ENCODE results near the gene HRK. TPM values are rescaled to one million over a fixed set of nuclear protein-coding genes. Genes with fewer than 3 reads are reported as not detected.

The HRK gene
- total and polyA plus RNA-seq, 9 of the 15 experiments (the other 6 are each of a cell fraction or from before 2014, with no cell fraction given) = 0.01 to 0.05 (median 0.04) TPM; not detected in 6

DNA sequence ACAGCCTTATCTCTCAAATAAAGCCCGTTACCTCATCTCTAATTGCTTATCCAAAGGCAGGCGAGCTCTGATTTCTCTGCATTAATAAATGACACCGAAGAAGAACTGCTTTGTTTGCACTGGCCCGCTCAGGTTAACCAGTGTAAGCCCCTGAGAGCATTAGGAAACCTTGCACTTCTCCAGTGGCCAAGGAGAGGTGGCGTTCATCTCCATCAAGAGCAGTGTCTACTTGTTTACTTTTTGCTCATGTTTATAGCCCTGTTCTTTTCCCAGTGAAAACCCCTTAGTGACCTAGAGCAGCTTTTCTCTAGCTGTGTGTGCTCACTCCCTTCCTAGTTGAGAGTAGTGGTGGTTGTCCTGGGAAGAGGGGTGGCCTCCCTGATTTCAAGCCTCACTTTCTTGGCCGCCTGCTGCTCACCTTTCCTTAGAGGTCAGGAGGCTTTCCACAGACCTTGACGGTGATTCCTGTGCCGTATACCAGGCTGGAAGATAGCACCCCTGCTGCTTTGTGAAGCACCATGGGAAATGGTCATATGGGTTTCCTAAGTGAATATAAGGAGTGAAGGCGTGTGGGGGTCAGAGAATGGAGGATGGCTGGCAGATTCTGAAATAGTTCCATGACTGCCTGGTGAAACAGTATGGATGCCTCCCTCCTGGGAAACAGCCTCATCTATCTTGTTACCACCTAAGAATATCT, 46.2 kb upstream of the HRK start (continued):
- no peak for TF ChIP-seq HMG20A (CRISPR knock-in tag; conservative IDR thresholded peaks at IDR 0.05)

DNA sequence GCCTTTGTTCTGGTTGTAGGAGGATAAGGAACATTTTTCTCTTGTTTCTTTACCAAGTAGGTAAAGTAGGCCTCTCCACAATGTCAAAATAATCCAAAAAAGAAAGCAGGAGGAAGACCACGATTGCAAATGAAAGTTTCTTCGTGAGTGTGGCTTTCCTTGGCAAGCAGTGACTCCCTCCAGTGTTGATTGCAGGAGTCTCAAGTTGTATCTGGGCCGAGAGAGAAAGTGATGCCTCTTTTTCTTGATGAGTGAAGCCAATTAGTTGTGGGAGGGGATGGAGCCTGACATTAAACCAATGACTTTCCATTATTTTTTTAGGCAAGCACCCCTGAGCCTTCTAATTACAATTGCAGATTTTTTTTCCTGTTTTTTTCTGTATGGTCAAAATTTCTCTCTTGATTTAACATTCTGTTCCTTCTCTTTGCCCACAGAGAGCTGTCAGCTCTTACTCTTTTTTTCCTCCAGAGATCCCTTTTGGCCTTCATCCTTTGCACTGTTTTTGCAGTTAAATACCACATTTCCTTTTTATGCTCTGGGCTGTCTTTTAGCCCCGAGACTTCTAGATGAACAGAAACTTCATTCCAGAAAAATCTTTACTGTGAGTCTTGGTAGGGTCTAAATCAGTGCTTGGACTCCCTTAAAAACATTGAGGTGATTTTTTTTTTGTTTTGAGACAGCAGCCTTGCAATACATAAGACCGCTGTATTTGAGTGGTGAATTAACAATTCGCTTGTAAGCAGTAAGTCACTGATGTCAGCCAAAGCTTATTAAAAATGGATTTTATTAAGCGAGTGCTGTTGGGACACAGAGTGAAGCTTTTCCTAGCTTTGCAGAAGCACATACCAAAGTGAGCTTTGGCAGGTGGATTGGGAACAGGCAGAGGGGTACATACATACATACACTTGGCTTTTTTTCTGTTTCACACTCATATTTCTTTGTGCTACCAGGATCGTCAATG, 45.3 kb upstream of the HRK start:
- H3K79me2 ChIP-seq (ENCODE audit: control insufficient read depth, insufficient read depth, low read length) = no peaks in the 10 kb centered on the region
- in situ Hi-C loops (cut with MboI) = no loop called here
- H3K9ac ChIP-seq (ENCODE audit: insufficient read depth in 1 of 2, low read depth in 2 of 2, low read length in 2 of 2) = no peak overlapping the region
- FAIRE-seq (no peak), DNase-seq (ENCODE audit: extremely low read depth in 1 of 4, low spot score in 3 of 4) (no peak), ATAC-seq (no peak)
- peaks cover 7% of the 10 kb centered on the region; the same call in 1 of the 3 replicates for H3K36me3 ChIP-seq (ENCODE audit: control insufficient read depth, insufficient read depth, low read length)
- no peak overlapping the region for H2AFZ ChIP-seq (ENCODE audit: low read depth, low read length)
- no peaks in the 10 kb centered on the region for H4K20me1 ChIP-seq (replicated peaks; ENCODE audit: control insufficient read depth, insufficient read depth, low read length)
- BruUV-seq (replicated peaks) = no TSS peak
- no peak overlapping the region for H3K4me3 ChIP-seq
- CTCF ChIA-PET (ENCODE audit: low intra/inter-chr PET ratio) = no interaction called here
- H3K4me1 ChIP-seq (replicated peaks in 1 of 2; ENCODE audit: control insufficient read depth in 2 of 2, insufficient read depth in 2 of 2, low read length in 2 of 2) = peaks cover 0 to 9% of the 10 kb centered on the region in 2 experiments; a peak in 3 of 5 replicates
- H3K9me3 ChIP-seq (replicated peaks; ENCODE audit: control insufficient read depth, insufficient read depth, low read depth, low read length) = no peaks in the 10 kb centered on the region
- no peak overlapping the region for H3K4me2 ChIP-seq (ENCODE audit: insufficient read depth, low read length)
- POLR2A ChIA-PET = interaction anchor here (0.9 to 1.1 kb wide), 2 partner anchors 8 to 9 kb away, joined by 3 to 4 read pairs; no protein-coding TSS in a partner anchor
- H3K27ac ChIP-seq (ENCODE audit: extremely low read depth, low read depth, low read length) = no peak overlapping the region
- intact Hi-C loops (cut with micrococcal nuclease) = no loop called here
- H3K9me1 ChIP-seq (ENCODE audit: control insufficient read depth, insufficient read depth, low read length) = no peaks in the 10 kb centered on the region
- H3K27me3 ChIP-seq (ENCODE audit: control insufficient read depth in 2 of 2, insufficient read depth in 2 of 2, low read length in 2 of 2) = no peaks in the 10 kb centered on the region
- WGBS (ENCODE audit: insufficient coverage, low coverage, missing lambda C conversion rate) = 53% methylated on average over 8 of the region's 8 CpGs
- TF ChIP-seq, protein P1, sequence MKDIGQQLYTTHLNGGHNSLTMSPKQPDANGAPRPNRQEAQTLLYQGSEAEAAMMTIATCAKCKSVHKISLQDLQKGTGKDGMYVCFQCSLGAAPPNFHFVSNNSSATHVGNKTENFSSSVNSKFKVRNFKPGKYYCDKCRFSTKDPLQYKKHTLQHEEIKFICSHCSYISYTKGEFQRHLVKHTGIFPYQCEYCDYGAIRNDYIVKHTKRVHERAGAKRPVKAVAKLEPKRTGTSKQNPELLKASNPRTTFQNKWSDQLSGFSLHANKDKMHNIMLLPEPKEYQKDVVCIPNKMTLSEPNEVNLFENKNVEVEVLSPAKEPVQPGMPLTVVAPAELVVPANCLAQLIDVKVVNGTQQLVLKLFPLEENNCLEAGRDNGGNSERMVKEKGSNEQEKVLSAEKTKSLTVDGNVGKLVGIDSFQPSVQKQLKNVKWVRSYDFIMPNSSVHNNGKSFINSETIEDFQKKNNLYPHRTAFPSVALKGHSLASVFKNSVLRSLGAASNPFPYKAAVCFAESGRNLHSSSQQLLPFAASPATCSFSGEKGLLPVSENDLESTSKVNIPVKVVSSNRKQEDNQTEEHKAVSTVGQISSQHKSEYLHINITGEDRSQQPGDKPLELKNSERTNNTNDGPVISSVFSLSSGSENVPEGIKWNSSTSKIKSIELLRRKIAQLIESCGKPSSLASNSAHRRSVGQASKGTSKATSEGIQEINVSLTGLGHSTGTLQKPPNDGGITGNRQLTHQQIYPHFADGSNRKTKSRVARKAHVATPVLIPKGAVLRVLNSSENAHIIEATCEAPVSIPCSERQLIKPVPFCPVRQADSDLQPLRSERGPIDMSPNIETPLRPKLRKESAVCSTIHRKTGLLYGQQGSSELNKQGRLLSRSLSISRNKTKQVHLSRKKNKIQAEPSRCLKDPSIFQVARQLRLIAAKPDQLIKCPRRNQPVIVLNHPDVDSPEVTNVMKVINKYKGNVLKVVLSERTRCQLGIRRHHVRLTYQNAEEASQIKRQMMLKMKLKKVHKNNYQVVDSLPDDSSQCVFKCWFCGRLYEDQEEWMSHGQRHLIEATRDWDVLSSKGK (CRISPR knock-in tag; IDR thresholded peaks at IDR 0.05) = no peak
- TF ChIP-seq ARID1B (IDR thresholded peaks at IDR 0.05) (no peak), PPARD (CRISPR knock-in tag; IDR thresholded peaks at IDR 0.05) (no peak), CBFB (CRISPR knock-in tag; IDR thresholded peaks at IDR 0.05) (no peak), BMI1 (IDR thresholded peaks at IDR 0.05; ENCODE audit: low read length) (no peak)
- TF ChIP-seq, protein P2, sequence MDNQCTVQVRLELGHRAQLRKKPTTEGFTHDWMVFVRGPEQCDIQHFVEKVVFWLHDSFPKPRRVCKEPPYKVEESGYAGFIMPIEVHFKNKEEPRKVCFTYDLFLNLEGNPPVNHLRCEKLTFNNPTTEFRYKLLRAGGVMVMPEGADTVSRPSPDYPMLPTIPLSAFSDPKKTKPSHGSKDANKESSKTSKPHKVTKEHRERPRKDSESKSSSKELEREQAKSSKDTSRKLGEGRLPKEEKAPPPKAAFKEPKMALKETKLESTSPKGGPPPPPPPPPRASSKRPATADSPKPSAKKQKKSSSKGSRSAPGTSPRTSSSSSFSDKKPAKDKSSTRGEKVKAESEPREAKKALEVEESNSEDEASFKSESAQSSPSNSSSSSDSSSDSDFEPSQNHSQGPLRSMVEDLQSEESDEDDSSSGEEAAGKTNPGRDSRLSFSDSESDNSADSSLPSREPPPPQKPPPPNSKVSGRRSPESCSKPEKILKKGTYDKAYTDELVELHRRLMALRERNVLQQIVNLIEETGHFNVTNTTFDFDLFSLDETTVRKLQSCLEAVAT (IDR thresholded peaks at IDR 0.05) = no peak
- TF ChIP-seq, protein P3, sequence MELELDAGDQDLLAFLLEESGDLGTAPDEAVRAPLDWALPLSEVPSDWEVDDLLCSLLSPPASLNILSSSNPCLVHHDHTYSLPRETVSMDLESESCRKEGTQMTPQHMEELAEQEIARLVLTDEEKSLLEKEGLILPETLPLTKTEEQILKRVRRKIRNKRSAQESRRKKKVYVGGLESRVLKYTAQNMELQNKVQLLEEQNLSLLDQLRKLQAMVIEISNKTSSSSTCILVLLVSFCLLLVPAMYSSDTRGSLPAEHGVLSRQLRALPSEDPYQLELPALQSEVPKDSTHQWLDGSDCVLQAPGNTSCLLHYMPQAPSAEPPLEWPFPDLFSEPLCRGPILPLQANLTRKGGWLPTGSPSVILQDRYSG (tag; conservative IDR thresholded peaks at IDR 0.05; ENCODE audit: low read depth) = no peak
